NCI-H1048 (cell line): ENCODE data around the gene ZSCAN5B.

Source experiments
- DNase-seq: peaks from one replicate; lab custom pipeline; 2025; lab: John Stamatoyannopoulos, UW

The ZSCAN5B gene

DNA sequence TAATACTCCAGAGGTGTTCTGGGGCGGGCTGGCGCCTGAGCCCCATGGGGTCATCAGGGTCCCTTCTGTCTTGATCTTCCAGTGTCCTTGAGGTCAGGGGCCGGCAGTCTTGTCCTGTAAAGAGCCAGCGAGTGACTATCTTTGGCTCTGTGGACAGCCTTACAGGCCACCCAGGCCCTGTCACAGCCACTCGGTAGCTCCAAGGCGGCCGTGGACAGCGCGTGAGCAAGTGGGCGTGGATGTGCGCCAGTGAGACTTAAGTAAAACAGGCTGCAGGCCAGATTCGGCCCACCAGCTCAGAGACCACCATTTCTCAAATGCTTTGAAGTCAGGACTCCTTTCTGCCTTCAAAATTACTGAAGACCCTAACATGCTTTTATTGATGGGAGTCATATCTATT, 52.8 kb downstream of the ZSCAN5B start:
- no peak for DNase-seq

DNA sequence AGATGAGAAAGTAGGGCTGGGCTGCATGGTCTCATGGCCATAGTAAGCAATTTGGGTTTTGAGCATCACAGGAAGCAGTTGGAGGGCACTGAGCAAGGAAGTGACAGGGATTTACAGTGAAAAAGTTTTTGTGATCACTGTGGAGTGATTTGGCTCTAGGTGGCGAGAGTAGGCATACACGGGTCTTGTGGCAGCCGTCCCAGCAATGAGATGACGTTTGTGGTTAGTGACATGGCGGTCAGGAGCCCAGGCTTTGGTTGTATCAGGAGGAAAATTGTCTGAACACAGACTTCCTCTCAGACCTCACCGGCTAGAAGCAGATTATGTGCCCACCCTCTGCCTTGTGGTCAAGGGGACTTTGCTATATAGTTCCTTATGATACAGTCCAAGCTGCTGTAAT, 53.2 kb downstream of the ZSCAN5B start:
- DNase-seq: no peak

DNA sequence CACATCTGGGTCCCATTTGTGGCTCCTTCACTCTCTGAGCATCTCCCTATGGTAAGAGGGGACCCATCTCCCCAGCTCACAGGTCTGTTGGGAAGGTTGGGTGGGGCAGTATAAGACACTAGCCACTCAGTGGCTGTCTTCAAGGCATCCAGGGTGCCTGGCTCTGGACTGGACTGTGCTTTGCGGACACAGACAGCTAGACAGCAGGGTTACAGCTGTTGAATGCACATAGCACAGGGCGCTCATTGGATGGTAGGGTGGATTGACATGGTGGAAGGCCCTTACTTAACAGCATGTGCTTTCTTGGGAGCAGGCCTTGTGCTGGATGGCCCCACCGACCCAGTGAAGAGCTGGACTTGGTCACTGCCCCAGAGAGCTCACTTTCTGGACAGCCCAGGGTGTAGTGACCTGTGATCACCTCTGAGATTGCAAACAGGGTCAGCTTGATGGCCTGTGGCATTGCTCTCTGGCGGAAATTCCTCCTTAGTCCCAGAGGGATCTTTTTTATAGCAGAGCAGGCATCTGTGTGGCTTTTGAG, 54.6 kb downstream of the ZSCAN5B start:
- DNase-seq: no peak

DNA sequence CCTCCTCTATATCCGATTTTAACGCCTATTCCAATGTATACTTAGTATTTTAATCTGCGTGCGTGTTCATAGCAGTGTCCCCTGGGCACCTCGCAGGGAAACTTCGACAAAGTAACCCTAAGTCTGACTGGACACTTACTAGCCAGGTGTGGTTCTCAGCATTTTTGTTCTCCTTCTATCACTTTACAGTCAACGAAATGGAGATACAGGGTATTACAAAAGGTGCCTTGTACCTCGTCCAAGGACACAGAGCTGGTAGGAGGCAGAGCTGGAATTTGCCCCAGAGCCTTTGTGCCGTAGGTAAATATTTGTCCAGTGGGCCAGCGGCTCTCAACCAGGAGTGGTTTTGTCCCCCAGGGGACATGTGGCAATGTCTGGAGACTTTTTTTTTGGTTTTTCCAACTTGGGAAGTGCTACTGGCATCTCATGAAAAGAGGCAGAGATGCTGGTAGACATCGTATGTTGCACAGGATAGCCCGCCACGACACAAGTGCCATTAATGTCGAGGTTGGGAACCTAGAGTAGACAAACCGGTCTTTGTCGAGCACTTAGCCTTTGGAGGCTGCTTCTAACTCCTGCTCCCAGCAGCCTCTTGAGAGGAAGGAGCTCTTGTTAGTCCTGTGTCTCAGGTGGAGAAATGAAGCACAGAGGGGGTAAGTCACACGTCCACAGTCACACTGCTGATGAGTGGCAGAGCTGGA, 55.3 kb downstream of the ZSCAN5B start:
- no peak for DNase-seq

DNA sequence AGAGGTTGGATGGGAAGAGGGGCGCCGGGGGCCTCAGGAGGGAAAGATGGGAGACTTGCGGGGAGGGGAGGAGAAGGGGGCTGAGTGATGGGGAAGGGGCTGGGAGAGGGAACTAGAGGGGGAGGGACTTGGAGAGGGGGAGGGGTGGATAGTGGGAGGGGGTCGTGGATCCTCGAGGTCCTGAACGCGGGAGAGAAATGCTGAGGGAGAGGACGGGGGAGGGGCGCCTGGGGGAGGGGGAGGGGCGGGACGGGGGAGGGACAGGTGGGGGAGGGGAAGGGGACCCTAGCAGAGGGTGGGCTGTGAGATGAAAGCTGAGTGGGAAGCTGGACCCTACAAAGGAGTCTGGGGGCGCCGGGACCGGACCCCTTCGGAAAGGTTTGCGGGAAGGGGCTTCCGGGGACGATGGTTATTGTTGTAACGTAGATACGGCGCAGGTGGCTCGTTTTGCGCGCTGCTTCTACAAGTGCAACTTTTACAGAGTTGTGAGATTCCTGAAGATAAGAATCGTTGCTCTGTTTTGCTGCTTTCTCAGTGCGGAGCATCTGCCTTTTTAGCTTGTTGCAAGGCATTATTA, 56.1 kb downstream of the ZSCAN5B start:
- no peak for DNase-seq

DNA sequence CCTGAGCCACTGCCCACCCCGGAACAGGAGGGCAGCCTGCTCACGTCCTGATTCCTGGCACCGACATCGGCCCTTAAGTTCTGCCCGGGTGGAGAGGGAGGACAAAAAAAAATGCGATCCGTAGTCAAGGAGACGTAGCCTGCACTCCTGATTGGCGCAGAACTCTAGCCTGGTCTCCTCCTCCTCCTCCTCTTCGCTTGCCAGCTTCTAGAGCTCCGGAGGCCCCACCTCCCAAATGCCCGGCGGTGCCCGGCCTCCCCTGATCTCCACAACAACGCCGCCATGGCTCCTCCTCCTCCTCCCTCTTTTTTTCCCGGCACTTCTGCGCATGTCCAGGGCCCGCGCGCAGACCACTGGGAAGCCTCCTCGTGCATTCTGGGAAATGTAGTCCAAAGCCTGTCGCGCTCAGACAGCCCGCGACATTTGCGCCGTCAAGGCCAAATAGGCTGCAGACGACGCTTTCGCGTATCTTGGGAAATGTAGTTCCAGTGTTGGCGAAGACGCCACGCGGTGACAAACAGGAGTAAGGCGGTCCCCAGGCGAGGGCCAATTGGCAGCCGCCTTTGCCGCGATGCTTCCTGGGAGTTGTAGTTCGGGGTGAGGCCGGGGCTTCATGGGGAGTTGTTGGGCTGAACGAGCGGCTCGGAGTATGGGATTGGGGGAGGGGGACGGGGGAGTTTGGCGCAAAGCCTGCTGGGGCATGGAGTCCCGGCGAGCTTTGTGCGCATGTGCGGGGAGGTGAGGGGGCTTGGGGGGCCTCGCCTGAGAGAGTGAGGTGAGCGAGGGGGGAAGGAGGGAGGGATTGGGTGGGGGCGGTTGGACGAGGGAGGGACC, 56.8 kb downstream of the ZSCAN5B start, which contains the start of gene ZNF444:
ZNF444 (plus strand) TSS at position 705 of the 834 bp plus-strand sequence. CDS start 5,625 bp downstream, outside the sequence.
- DNase-seq: peak; percentile 96

DNA sequence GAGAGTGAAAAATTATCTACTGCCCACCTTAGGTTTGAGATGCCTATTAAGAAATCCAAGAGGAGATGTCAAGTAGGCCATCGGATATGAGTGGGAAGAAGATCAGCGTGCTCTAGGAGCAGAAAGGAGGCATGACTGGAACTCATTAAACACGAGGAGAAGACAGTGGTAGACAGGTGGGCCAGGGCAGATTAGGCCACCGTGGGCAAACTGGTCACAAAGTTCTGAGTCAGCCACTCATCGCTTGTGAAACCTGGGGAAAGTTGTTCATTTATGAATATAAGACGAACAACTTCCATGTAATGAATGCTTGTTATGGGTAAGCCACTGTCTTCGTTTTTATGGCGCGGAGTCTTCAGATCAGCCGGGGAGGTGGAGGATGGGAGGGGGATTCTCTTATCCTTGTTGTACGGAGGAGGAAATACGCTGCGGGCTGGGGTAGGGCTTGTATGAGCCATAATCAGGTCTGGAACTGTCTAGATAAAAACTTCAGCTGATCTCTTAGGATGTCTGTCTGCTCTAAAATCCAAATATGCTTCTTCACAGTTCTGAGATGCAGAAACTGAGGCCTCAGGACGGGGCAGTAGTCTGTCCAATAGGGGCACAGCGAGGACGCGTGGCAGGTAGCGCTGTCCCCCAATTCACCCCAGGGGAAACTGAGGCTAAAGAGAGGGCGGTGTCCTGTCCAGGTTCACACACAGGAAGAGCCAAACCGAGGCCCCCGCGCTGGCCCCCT, 57.6 kb downstream of the ZSCAN5B start:
- no peak for DNase-seq
